IMR-90 (cell line): ENCODE data around the gene RERE. TPM values are rescaled to one million over a fixed set of nuclear protein-coding genes. Genes with fewer than 3 reads are reported as not detected.

Experiments used
- ATAC-seq: fragments of 200-7000 bp; cut with Tn5 transposase; 2 replicates; pipeline ENCODE4 v1.9.1; 2020; ENCODE audit warnings: low read depth, mild to moderate bottlenecking, moderate library complexity
- BruUV-seq: library from RNA; stranded (reverse); fragments of 400-500 nt; replicated peaks from 2 replicates; lab custom pipeline; 2021; lab: Mats Ljungman, UMichigan
- CTCF ChIA-PET: fragments of 300-600 bp; formaldehyde crosslinking; extraction: SDS; loops from one replicate; lab custom pipeline; 2021; ENCODE audit warnings: antibody characterized with exemption; lab: Yijun Ruan, JAX
- POLR2A ChIA-PET: fragments of 300-600 bp; sonication (Branson Sonifier 250); formaldehyde crosslinking; loops from one replicate; lab custom pipeline; 2022; ENCODE audit warnings: antibody characterized with exemption; ENCODE audit not compliant: unreplicated experiment; lab: Charles Lee
- DNase-seq: peaks from one replicate; pipeline ENCODE4 v3.0.0; 2013
- H2AFZ ChIP-seq: replicated peaks from 2 replicates; pipeline ENCODE3; 2013; ENCODE audit warnings: low read length, mild to moderate bottlenecking; ENCODE audit not compliant: poor library complexity
- H2AK5ac ChIP-seq: 2 replicates; pipeline ENCODE4 v1.6.1; 2013; ENCODE audit warnings: low read depth, low read length, inconsistent platforms
- H2AK9ac ChIP-seq: replicated peaks from 2 replicates; pipeline ENCODE3; 2013; ENCODE audit warnings: mild to moderate bottlenecking, low read depth, low read length, moderate library complexity; ENCODE audit not compliant: poor library complexity
- H2BK120ac ChIP-seq: 2 replicates; pipeline ENCODE4 v1.6.1; 2013; ENCODE audit warnings: low read depth, low read length, inconsistent platforms
- H2BK15ac ChIP-seq: 3 replicates; pipeline ENCODE4 v1.6.1; 2013; ENCODE audit warnings: low read depth, low read length, inconsistent platforms
- H2BK20ac ChIP-seq: 2 replicates; pipeline ENCODE4 v1.6.1; 2013; ENCODE audit warnings: low read depth, mild to moderate bottlenecking, inconsistent platforms, low read length, moderate library complexity
- H2BK5ac ChIP-seq: 2 replicates; pipeline ENCODE4 v1.6.1; 2013; ENCODE audit warnings: mild to moderate bottlenecking, low read depth, low read length, inconsistent platforms; ENCODE audit not compliant: poor library complexity, severe bottlenecking
- H3K14ac ChIP-seq: replicated peaks from 2 replicates; pipeline ENCODE4 v1.6.1; 2013; ENCODE audit warnings: low read depth, low read length, inconsistent platforms
- H3K18ac ChIP-seq: 2 replicates; pipeline ENCODE4 v1.6.1; 2013; ENCODE audit warnings: low read depth, low read length, control low read depth
- H3K23ac ChIP-seq: 2 replicates; pipeline ENCODE4 v1.6.1; 2013; ENCODE audit warnings: low read depth, low read length, inconsistent platforms
- H3K27ac ChIP-seq: 2 replicates; pipeline ENCODE4 v1.5.1; 2013; ENCODE audit warnings: mild to moderate bottlenecking, control low read depth, low read length; ENCODE audit not compliant: insufficient read depth
- H3K27me3 ChIP-seq: 2 replicates; pipeline ENCODE4 v1.6.1; 2013; ENCODE audit warnings: low read length; ENCODE audit not compliant: control insufficient read depth, insufficient read depth
- H3K36me3 ChIP-seq: 2 replicates; pipeline ENCODE4 v1.6.1; 2013; ENCODE audit warnings: low read length, mixed read lengths; ENCODE audit not compliant: control insufficient read depth, insufficient read depth
- H3K4ac ChIP-seq: 2 replicates; pipeline ENCODE4 v1.6.1; 2013; ENCODE audit warnings: low read depth, low read length, inconsistent platforms
- H3K4me1 ChIP-seq: 2 replicates; pipeline ENCODE4 v1.6.1; 2013; ENCODE audit warnings: low read length, mixed read lengths; ENCODE audit not compliant: control insufficient read depth, insufficient read depth
- H3K4me2 ChIP-seq: 2 replicates; pipeline ENCODE4 v1.6.1; 2013; ENCODE audit warnings: low read depth, mild to moderate bottlenecking, control low read depth, low read length, moderate library complexity
- H3K4me3 ChIP-seq: 2 replicates; pipeline ENCODE4 v1.5.1; 2013; ENCODE audit warnings: low read depth, mild to moderate bottlenecking, control low read depth, low read length, moderate library complexity; ENCODE audit not compliant: insufficient read depth
- H3K56ac ChIP-seq: 2 replicates; pipeline ENCODE4 v1.6.1; 2013; ENCODE audit warnings: low read length, inconsistent platforms; ENCODE audit not compliant: insufficient read depth; ENCODE audit errors: extremely low read depth
- H3K79me1 ChIP-seq, 2 experiments: 2 replicates each; pipeline ENCODE4 v1.6.1; 2013; ENCODE audit warnings: low read length in 2 of 2, inconsistent platforms in 1 of 2, low read depth in 1 of 2
- H3K9ac ChIP-seq: 2 replicates; pipeline ENCODE4 v1.6.1; 2013; ENCODE audit warnings: low read depth, low read length, control low read depth
- H3K9me1 ChIP-seq: 2 replicates; pipeline ENCODE4 v1.6.1; 2013; ENCODE audit warnings: low read length, inconsistent platforms; ENCODE audit not compliant: insufficient read depth
- H3K9me3 ChIP-seq: 2 replicates; pipeline ENCODE4 v1.6.1; 2013; ENCODE audit warnings: low read length; ENCODE audit not compliant: control insufficient read depth, insufficient read depth
- H4K20me1 ChIP-seq: 2 replicates; pipeline ENCODE4 v1.6.1; 2013; ENCODE audit warnings: low read length, inconsistent platforms; ENCODE audit not compliant: insufficient read depth
- H4K5ac ChIP-seq: 2 replicates; pipeline ENCODE4 v1.6.1; 2013; ENCODE audit warnings: mild to moderate bottlenecking, low read depth, low read length, control low read depth
- H4K8ac ChIP-seq, 2 experiments: 2 replicates each; pipeline ENCODE4 v1.6.1; 2013; ENCODE audit warnings: low read depth in 2 of 2, low read length in 2 of 2, control low read depth in 1 of 2, inconsistent platforms in 1 of 2
- H4K91ac ChIP-seq: 2 replicates; pipeline ENCODE4 v1.6.1; 2013; ENCODE audit warnings: low read depth, low read length, inconsistent platforms; ENCODE audit not compliant: insufficient read depth
- BHLHE40 ChIP-seq: fragments of 150-350 bp; IDR thresholded peaks from 2 replicates; pipeline ENCODE4 v1.6.1; 2016; ENCODE audit warnings: mild to moderate bottlenecking, low read depth, low read length
- CEBPB ChIP-seq: IDR thresholded peaks from 2 replicates; pipeline ENCODE4 v1.6.1; 2012; ENCODE audit warnings: low read depth, low read length, improper control_type of control experiment
- CHD1 ChIP-seq: IDR thresholded peaks from 2 replicates; pipeline ENCODE4 v1.6.1; 2012; ENCODE audit warnings: low read depth, low read length, improper control_type of control experiment
- CTCF ChIP-seq: conservative IDR thresholded peaks from 2 replicates; pipeline ENCODE4 v1.5.1; 2012; ENCODE audit warnings: mild to moderate bottlenecking, low read depth, low read length, improper control_type of control experiment
- FOS ChIP-seq: fragments of 150-350 bp; IDR thresholded peaks from 2 replicates; pipeline ENCODE4 v1.6.1; 2016; ENCODE audit warnings: low read depth, low read length
- MAFK ChIP-seq: IDR thresholded peaks from 2 replicates; pipeline ENCODE4 v1.6.1; 2012; ENCODE audit warnings: low read depth, low read length, improper control_type of control experiment
- MAZ ChIP-seq: IDR thresholded peaks from 2 replicates; pipeline ENCODE4 v1.6.1; 2012; ENCODE audit warnings: low read depth, mild to moderate bottlenecking, low read length, improper control_type of control experiment, moderate library complexity, borderline replicate concordance
- MXI1 ChIP-seq: IDR thresholded peaks from 2 replicates; pipeline ENCODE4 v1.6.1; 2012; ENCODE audit warnings: low read depth, mild to moderate bottlenecking, low read length, moderate library complexity, borderline replicate concordance
- NFE2L2 ChIP-seq: fragments of 150-350 bp; IDR thresholded peaks from 2 replicates; pipeline ENCODE4 v1.6.1; 2016; ENCODE audit warnings: low read depth, mild to moderate bottlenecking, low read length
- POLR2A ChIP-seq: IDR thresholded peaks from 2 replicates; pipeline ENCODE4 v1.6.1; 2012; ENCODE audit warnings: mild to moderate bottlenecking, low read depth, low read length
- RAD21 ChIP-seq: IDR thresholded peaks from 2 replicates; pipeline ENCODE4 v1.6.1; 2012; ENCODE audit warnings: low read length, improper control_type of control experiment
- RCOR1 ChIP-seq: IDR thresholded peaks from 2 replicates; pipeline ENCODE4 v1.6.1; 2012; ENCODE audit warnings: mild to moderate bottlenecking, low read length, improper control_type of control experiment; ENCODE audit not compliant: insufficient replicate concordance
- RFX5 ChIP-seq: IDR thresholded peaks from 2 replicates; pipeline ENCODE4 v1.8.0; 2012; ENCODE audit warnings: low read depth, mild to moderate bottlenecking, low read length, moderate library complexity
- SMC3 ChIP-seq: fragments of 150-350 bp; IDR thresholded peaks from 2 replicates; pipeline ENCODE4 v1.6.1; 2016; ENCODE audit warnings: low read depth, mild to moderate bottlenecking, antibody characterized with exemption, low read length, moderate library complexity
- WGBS, 2 experiments: methylation state at CpG; one replicate each; pipeline versions ENCODE4 v1.1.5 to v1.1.7; 2013; ENCODE audit warnings: missing lambda C conversion rate in 2 of 2; ENCODE audit not compliant: insufficient read length in 1 of 2; ENCODE audit errors: extremely low coverage in 2 of 2; 5-methylcytosine and 5-hydroxymethylcytosine counted together
- dilution Hi-C: fragments of 300-500 bp; cut with HindIII; formaldehyde crosslinking; loops from one replicate; pipeline ENCODE4 v1.14.3; 2018; ENCODE audit warnings: low sequenced_read_pairs; ENCODE audit not compliant: unreplicated experiment
- in situ Hi-C: fragments of 300-500 bp; cut with MboI; formaldehyde crosslinking; loops from 3 replicates; pipeline ENCODE4 v1.14.3; 2019; ENCODE audit warnings: low sequenced_read_pairs, inconsistent platforms, mixed read lengths
- intact Hi-C: fragments of 100-400 bp; cut with micrococcal nuclease; formaldehyde crosslinking; loops from 2 replicates; pipeline ENCODE4 v1.10.0; 2022
- polyA plus RNA-seq, 3 experiments: library from polyadenylated mRNA; depleted of rRNA; stranded (reverse); fragments of >200 nt; gene quantifications; 2 replicates each; pipeline ENCODE4 v1.2.3, GENCODE V29; 2012; ENCODE audit warnings: low replicate concordance in 1 of 3
- total RNA-seq: library from RNA; depleted of rRNA; stranded (reverse); fragments of >200 nt; gene quantifications from 2 replicates; pipeline ENCODE4 v1.2.3, GENCODE V29; 2012
- TF ChIP-seq, protein P1 (sequence below): fragments of 150-350 bp; IDR thresholded peaks from 2 replicates; pipeline ENCODE4 v1.6.1; 2016; ENCODE audit warnings: low read depth, mild to moderate bottlenecking, low read length, moderate library complexity, borderline replicate concordance
- TF ChIP-seq, protein P2 (sequence below): fragments of 150-350 bp; IDR thresholded peaks from 2 replicates; pipeline ENCODE4 v1.6.1; 2017; ENCODE audit warnings: mild to moderate bottlenecking, antibody characterized with exemption, low read length, low read depth

Gene RERE
- total and polyA plus RNA-seq, 2 of the 4 experiments (the other 2 are of a cell fraction) = 11.5 to 25.1 TPM

DNA sequence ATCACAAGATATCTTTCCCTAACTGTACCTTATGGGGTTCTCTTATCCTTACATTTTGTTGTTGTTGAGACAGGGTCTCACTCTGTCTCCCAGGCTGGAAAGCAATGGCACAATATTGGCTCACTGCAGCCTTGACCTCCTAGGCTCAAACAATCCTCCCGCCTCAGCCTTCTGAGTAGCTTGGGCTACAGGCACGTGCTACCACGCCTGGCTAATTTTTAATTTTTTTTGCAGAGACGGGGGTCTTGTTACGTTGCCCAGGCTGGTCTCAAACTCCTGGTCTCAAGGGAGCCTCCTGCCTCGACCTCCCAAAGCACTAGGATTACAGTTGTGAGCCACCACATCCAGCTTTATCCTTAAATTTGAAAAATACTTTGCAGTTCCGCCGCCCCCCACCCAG lies 10.4 kb downstream of the RERE start:
- H3K36me3 ChIP-seq = no peaks in the 10 kb centered on the region; the same call in 1 of the 2 replicates
- DNase-seq (no peak), ATAC-seq (no peak)
- no peaks in the 10 kb centered on the region for H3K9me3 ChIP-seq
- H3K9ac ChIP-seq = no peak overlapping the region
- H4K91ac ChIP-seq = no peak overlapping the region
- 88% methylated on average over 1 of the region's 8 CpGs; no CpG with 5 or more reads in 1 of the 2 experiments for WGBS, 2 experiments
- peaks cover 6% of the 10 kb centered on the region for H3K4me1 ChIP-seq
- dilution Hi-C loops = no loop called here
- no peak overlapping the region for H2AFZ ChIP-seq
- no peak overlapping the region for H2BK120ac ChIP-seq
- no peak overlapping the region for H4K5ac ChIP-seq
- no peak overlapping the region for H3K23ac ChIP-seq
- intact Hi-C loops = no loop called here
- H3K4ac ChIP-seq = no peak overlapping the region
- H2BK15ac ChIP-seq = no peak overlapping the region
- H3K56ac ChIP-seq = no peak overlapping the region
- no peak overlapping the region for H4K8ac ChIP-seq
- H3K79me1 ChIP-seq = peaks cover 16 to 55% of the 10 kb centered on the region in 2 experiments
- TF ChIP-seq, protein P1, sequence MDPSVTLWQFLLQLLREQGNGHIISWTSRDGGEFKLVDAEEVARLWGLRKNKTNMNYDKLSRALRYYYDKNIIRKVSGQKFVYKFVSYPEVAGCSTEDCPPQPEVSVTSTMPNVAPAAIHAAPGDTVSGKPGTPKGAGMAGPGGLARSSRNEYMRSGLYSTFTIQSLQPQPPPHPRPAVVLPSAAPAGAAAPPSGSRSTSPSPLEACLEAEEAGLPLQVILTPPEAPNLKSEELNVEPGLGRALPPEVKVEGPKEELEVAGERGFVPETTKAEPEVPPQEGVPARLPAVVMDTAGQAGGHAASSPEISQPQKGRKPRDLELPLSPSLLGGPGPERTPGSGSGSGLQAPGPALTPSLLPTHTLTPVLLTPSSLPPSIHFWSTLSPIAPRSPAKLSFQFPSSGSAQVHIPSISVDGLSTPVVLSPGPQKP = no peak
- no peak for TF ChIP-seq CEBPB
- TF ChIP-seq, protein P2, sequence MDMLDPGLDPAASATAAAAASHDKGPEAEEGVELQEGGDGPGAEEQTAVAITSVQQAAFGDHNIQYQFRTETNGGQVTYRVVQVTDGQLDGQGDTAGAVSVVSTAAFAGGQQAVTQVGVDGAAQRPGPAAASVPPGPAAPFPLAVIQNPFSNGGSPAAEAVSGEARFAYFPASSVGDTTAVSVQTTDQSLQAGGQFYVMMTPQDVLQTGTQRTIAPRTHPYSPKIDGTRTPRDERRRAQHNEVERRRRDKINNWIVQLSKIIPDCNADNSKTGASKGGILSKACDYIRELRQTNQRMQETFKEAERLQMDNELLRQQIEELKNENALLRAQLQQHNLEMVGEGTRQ = no peak
- no peak for TF ChIP-seq CTCF
- TF ChIP-seq MAFK = no peak
- no peak for TF ChIP-seq FOS
- no peak for TF ChIP-seq MAZ
- TF ChIP-seq BHLHE40 = no peak
- no peak for TF ChIP-seq NFE2L2
- TF ChIP-seq CHD1 = no peak
- no peak for TF ChIP-seq RCOR1
- TF ChIP-seq RAD21 = no peak
- TF ChIP-seq POLR2A = no peak
- no peak for TF ChIP-seq RFX5
- no peak for TF ChIP-seq MXI1
- TF ChIP-seq SMC3 = no peak
- H2BK20ac ChIP-seq = no peak overlapping the region
- no peak overlapping the region for H3K4me2 ChIP-seq
- H3K14ac ChIP-seq = no peak overlapping the region
- CTCF ChIA-PET = no interaction called here
- no peak overlapping the region for H2AK9ac ChIP-seq
- H3K4me3 ChIP-seq = no peak overlapping the region
- no peak overlapping the region for H3K27ac ChIP-seq
- no peak overlapping the region for H2BK5ac ChIP-seq
- POLR2A ChIA-PET = no interaction called here
- BruUV-seq = no TSS peak
- in situ Hi-C loops = no loop called here
- no peak overlapping the region for H2AK5ac ChIP-seq
- H4K20me1 ChIP-seq = peaks cover 27% of the 10 kb centered on the region
- no peak overlapping the region for H3K18ac ChIP-seq
- H3K27me3 ChIP-seq = no peaks in the 10 kb centered on the region
- H3K9me1 ChIP-seq = peaks cover 3% of the 10 kb centered on the region; the same call in 1 of the 2 replicates
